H1 (cell line): Measurements from ENCODE around the gene MIA2. TPM values are rescaled to one million over a fixed set of nuclear protein-coding genes. Genes with fewer than 3 reads are reported as not detected.

Experiments used
- polyA plus RNA-seq, 7 experiments: library from polyadenylated mRNA; depleted of rRNA in 3 of 7; stranded (reverse) in 5 of 7; unstranded in 2 of 7; fragments of >200 nt in 5 of 7; fragments of 200-250 nt in 2 of 7; gene quantifications; 1 replicate in 5 of 7; 2 replicates in 1 of 7; 4 replicates in 1 of 7; pipeline versions ENCODE4 v1.2.1 to v1.2.3, GENCODE V29; 2011 to 2013; ENCODE audit warnings: missing spikeins in 2 of 7, mixed read lengths in 2 of 7
- total RNA-seq: library from RNA; stranded (reverse); fragmentation: NEBNext Ultra II Directional; extraction: Animal tissue kit (Norgen Biotek cat#: 25700); gene quantifications from 2 replicates; pipeline ENCODE4 v1.2.1, GENCODE V29; 2021
- TF ChIP-seq, protein P1 (sequence below): fragments of 300-600 bp; sonication (generic); IDR thresholded peaks from 2 replicates; pipeline ENCODE4 v1.7.1; 2012; ENCODE audit warnings: low read length, moderate library complexity, mild to moderate bottlenecking, inconsistent platforms; ENCODE audit not compliant: insufficient replicate concordance

Gene MIA2
- total and polyA plus RNA-seq, 2 of the 8 experiments (the other 6 are each of a cell fraction or from before 2014, with no cell fraction given): 10.1 to 15.0 TPM

DNA sequence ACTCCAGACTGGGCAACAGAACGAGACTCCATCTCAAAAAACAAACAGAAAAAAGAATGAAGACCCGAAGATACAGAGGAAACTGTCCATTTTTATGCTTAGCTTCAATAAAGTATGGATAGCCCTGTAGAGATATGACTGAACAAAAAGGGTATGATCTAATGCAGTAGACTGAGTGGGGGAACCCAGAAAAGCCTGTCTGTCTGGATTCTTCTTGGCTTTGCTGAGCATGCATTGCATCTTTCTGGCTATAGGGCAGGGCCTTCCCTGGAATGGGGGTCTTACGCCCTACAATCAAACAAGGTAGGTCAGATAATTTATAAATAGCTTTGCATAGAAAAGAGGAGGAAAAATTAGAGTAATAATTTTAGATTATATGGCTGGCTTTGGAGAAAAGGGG is 10.1 kb downstream of the MIA2 start (continued):
- TF ChIP-seq, protein P1, sequence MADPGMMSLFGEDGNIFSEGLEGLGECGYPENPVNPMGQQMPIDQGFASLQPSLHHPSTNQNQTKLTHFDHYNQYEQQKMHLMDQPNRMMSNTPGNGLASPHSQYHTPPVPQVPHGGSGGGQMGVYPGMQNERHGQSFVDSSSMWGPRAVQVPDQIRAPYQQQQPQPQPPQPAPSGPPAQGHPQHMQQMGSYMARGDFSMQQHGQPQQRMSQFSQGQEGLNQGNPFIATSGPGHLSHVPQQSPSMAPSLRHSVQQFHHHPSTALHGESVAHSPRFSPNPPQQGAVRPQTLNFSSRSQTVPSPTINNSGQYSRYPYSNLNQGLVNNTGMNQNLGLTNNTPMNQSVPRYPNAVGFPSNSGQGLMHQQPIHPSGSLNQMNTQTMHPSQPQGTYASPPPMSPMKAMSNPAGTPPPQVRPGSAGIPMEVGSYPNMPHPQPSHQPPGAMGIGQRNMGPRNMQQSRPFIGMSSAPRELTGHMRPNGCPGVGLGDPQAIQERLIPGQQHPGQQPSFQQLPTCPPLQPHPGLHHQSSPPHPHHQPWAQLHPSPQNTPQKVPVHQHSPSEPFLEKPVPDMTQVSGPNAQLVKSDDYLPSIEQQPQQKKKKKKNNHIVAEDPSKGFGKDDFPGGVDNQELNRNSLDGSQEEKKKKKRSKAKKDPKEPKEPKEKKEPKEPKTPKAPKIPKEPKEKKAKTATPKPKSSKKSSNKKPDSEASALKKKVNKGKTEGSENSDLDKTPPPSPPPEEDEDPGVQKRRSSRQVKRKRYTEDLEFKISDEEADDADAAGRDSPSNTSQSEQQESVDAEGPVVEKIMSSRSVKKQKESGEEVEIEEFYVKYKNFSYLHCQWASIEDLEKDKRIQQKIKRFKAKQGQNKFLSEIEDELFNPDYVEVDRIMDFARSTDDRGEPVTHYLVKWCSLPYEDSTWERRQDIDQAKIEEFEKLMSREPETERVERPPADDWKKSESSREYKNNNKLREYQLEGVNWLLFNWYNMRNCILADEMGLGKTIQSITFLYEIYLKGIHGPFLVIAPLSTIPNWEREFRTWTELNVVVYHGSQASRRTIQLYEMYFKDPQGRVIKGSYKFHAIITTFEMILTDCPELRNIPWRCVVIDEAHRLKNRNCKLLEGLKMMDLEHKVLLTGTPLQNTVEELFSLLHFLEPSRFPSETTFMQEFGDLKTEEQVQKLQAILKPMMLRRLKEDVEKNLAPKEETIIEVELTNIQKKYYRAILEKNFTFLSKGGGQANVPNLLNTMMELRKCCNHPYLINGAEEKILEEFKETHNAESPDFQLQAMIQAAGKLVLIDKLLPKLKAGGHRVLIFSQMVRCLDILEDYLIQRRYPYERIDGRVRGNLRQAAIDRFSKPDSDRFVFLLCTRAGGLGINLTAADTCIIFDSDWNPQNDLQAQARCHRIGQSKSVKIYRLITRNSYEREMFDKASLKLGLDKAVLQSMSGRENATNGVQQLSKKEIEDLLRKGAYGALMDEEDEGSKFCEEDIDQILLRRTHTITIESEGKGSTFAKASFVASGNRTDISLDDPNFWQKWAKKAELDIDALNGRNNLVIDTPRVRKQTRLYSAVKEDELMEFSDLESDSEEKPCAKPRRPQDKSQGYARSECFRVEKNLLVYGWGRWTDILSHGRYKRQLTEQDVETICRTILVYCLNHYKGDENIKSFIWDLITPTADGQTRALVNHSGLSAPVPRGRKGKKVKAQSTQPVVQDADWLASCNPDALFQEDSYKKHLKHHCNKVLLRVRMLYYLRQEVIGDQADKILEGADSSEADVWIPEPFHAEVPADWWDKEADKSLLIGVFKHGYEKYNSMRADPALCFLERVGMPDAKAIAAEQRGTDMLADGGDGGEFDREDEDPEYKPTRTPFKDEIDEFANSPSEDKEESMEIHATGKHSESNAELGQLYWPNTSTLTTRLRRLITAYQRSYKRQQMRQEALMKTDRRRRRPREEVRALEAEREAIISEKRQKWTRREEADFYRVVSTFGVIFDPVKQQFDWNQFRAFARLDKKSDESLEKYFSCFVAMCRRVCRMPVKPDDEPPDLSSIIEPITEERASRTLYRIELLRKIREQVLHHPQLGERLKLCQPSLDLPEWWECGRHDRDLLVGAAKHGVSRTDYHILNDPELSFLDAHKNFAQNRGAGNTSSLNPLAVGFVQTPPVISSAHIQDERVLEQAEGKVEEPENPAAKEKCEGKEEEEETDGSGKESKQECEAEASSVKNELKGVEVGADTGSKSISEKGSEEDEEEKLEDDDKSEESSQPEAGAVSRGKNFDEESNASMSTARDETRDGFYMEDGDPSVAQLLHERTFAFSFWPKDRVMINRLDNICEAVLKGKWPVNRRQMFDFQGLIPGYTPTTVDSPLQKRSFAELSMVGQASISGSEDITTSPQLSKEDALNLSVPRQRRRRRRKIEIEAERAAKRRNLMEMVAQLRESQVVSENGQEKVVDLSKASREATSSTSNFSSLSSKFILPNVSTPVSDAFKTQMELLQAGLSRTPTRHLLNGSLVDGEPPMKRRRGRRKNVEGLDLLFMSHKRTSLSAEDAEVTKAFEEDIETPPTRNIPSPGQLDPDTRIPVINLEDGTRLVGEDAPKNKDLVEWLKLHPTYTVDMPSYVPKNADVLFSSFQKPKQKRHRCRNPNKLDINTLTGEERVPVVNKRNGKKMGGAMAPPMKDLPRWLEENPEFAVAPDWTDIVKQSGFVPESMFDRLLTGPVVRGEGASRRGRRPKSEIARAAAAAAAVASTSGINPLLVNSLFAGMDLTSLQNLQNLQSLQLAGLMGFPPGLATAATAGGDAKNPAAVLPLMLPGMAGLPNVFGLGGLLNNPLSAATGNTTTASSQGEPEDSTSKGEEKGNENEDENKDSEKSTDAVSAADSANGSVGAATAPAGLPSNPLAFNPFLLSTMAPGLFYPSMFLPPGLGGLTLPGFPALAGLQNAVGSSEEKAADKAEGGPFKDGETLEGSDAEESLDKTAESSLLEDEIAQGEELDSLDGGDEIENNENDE: no peak
